ENCODE measurements around the gene LUC7L2. TPM values are rescaled to one million over a fixed set of nuclear protein-coding genes. Genes with fewer than 3 reads are reported as not detected.

The LUC7L2 gene
- total and polyA plus RNA-seq, 2 of the 8 experiments (the other 6 are each of a cell fraction or from before 2014, with no cell fraction given): 22.9 to 67.8 TPM

DNA sequence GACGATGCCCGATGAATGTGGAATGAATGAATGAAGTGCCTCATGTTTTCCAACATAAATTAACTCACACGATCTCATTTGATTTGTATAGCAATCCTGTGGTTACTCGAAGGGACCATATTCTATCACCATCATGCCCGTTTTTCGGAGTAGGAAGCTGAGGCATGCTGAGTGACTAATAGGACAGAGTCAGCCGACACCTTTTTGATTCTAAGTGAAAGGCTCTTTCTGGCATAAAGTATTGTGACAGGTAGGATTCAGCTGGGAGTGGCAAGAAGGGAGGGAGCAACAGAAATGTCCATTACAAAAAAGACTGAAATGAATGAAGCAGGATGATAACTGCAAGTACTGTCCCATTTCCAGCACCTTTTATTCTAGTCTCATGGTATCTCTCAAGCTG, 68.1 kb downstream of the LUC7L2 start (continued):
- TF ChIP-seq SP2 (IDR thresholded peaks at IDR 0.05; ENCODE audit: low read length) (no peak), SP1 (IDR thresholded peaks at IDR 0.05; ENCODE audit: low read depth, low read length) (no peak), POLR2AphosphoS5 (IDR thresholded peaks at IDR 0.05; ENCODE audit: low read depth, low read length) (no peak), MAFK (IDR thresholded peaks at IDR 0.05; ENCODE audit: low read depth, low read length) (no peak), POLR2A (IDR thresholded peaks at IDR 0.05; ENCODE audit: control extremely low read depth in 1 of 2, low read depth in 2 of 2, low read length in 2 of 2) (no peak)
- TF ChIP-seq, protein P1, sequence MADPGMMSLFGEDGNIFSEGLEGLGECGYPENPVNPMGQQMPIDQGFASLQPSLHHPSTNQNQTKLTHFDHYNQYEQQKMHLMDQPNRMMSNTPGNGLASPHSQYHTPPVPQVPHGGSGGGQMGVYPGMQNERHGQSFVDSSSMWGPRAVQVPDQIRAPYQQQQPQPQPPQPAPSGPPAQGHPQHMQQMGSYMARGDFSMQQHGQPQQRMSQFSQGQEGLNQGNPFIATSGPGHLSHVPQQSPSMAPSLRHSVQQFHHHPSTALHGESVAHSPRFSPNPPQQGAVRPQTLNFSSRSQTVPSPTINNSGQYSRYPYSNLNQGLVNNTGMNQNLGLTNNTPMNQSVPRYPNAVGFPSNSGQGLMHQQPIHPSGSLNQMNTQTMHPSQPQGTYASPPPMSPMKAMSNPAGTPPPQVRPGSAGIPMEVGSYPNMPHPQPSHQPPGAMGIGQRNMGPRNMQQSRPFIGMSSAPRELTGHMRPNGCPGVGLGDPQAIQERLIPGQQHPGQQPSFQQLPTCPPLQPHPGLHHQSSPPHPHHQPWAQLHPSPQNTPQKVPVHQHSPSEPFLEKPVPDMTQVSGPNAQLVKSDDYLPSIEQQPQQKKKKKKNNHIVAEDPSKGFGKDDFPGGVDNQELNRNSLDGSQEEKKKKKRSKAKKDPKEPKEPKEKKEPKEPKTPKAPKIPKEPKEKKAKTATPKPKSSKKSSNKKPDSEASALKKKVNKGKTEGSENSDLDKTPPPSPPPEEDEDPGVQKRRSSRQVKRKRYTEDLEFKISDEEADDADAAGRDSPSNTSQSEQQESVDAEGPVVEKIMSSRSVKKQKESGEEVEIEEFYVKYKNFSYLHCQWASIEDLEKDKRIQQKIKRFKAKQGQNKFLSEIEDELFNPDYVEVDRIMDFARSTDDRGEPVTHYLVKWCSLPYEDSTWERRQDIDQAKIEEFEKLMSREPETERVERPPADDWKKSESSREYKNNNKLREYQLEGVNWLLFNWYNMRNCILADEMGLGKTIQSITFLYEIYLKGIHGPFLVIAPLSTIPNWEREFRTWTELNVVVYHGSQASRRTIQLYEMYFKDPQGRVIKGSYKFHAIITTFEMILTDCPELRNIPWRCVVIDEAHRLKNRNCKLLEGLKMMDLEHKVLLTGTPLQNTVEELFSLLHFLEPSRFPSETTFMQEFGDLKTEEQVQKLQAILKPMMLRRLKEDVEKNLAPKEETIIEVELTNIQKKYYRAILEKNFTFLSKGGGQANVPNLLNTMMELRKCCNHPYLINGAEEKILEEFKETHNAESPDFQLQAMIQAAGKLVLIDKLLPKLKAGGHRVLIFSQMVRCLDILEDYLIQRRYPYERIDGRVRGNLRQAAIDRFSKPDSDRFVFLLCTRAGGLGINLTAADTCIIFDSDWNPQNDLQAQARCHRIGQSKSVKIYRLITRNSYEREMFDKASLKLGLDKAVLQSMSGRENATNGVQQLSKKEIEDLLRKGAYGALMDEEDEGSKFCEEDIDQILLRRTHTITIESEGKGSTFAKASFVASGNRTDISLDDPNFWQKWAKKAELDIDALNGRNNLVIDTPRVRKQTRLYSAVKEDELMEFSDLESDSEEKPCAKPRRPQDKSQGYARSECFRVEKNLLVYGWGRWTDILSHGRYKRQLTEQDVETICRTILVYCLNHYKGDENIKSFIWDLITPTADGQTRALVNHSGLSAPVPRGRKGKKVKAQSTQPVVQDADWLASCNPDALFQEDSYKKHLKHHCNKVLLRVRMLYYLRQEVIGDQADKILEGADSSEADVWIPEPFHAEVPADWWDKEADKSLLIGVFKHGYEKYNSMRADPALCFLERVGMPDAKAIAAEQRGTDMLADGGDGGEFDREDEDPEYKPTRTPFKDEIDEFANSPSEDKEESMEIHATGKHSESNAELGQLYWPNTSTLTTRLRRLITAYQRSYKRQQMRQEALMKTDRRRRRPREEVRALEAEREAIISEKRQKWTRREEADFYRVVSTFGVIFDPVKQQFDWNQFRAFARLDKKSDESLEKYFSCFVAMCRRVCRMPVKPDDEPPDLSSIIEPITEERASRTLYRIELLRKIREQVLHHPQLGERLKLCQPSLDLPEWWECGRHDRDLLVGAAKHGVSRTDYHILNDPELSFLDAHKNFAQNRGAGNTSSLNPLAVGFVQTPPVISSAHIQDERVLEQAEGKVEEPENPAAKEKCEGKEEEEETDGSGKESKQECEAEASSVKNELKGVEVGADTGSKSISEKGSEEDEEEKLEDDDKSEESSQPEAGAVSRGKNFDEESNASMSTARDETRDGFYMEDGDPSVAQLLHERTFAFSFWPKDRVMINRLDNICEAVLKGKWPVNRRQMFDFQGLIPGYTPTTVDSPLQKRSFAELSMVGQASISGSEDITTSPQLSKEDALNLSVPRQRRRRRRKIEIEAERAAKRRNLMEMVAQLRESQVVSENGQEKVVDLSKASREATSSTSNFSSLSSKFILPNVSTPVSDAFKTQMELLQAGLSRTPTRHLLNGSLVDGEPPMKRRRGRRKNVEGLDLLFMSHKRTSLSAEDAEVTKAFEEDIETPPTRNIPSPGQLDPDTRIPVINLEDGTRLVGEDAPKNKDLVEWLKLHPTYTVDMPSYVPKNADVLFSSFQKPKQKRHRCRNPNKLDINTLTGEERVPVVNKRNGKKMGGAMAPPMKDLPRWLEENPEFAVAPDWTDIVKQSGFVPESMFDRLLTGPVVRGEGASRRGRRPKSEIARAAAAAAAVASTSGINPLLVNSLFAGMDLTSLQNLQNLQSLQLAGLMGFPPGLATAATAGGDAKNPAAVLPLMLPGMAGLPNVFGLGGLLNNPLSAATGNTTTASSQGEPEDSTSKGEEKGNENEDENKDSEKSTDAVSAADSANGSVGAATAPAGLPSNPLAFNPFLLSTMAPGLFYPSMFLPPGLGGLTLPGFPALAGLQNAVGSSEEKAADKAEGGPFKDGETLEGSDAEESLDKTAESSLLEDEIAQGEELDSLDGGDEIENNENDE (IDR thresholded peaks at IDR 0.05; ENCODE audit: insufficient replicate concordance, low read length): no peak

All from H1 (cell line).